HG03280 (cell line): ENCODE data around the gene SFMBT1.
"Not testable (repeated sequence)": the region's sequence is repeated elsewhere in the genome, so short reads cannot be mapped to it uniquely, and the experiment has no call there.

Source experiments
- ATAC-seq: cut with Tn5 transposase; IDR thresholded peaks from one replicate; pipeline ENCODE4 v1.9.1; 2021; ENCODE audit warnings: mild to moderate bottlenecking, moderate library complexity; ENCODE audit not compliant: unreplicated experiment

Gene SFMBT1

DNA sequence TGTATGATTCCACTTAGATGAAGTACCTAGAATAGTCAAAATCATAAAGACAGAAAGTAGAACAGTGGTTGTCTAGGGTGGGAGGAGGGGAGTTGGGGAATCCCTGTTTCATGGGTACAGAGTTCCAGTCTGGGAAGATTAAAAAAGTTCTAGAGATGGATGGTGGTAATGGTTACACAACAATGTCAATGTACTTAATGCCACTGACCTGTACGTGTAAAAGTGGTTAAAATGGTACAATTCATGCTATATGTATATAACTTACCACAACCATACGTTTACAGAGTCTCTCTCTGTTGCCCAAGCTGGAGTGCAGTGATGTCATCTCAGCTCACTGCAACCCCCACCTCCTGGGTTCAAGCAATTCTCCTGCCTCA, 6.5 kb downstream of the SFMBT1 start:
- no peak for ATAC-seq

DNA sequence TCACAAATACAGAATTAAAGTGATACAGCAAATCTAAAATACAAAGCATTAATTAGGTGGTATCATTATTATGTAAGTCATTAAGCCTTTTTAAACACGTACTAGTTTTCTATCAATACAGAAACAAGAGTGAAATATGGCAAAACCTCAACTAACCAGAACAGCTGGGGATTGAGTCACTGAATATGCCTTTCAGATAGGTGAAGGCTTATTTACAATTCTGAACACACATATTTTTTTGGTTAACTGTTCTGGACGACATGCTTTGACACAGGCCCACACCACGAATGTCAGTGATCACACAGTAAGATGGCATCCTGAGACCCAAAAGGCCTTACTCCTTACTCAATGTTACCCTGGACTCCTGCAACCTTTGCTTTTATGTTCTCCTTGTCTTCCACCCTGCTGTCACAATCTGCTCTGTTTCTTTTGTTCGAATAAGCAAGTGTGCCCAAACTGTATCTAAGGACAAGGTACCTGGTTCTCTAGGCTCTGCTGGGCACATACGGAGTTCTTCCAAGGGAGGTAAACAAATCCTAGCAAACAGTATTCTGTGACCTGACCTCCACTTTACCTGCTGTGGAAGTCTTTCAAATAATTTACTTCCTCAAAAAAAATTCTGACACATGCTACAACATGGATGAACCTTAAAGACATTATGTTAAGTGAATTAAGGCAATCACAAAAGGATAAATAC, 7.0 kb downstream of the SFMBT1 start:
- no peak for ATAC-seq

GRCh38 chr3:53035825-53036619, 9.9 kb downstream of the SFMBT1 start:
- no peak for ATAC-seq

- ATAC-seq: not testable (repeated sequence)
Measured at GRCh38 chr3:53035018-53035417, 10.9 kb downstream of the SFMBT1 start.

GRCh38 chr3:53034411-53034810, 11.5 kb downstream of the SFMBT1 start:
- not testable (repeated sequence) for ATAC-seq

GRCh38 chr3:53032609-53033008, 13.3 kb downstream of the SFMBT1 start:
- ATAC-seq: no peak

- ATAC-seq: no peak
Measured at GRCh38 chr3:53030619-53031449, 15.0 kb downstream of the SFMBT1 start.

- no peak for ATAC-seq
Measured at GRCh38 chr3:53028641-53029040, 17.2 kb downstream of the SFMBT1 start.

DNA sequence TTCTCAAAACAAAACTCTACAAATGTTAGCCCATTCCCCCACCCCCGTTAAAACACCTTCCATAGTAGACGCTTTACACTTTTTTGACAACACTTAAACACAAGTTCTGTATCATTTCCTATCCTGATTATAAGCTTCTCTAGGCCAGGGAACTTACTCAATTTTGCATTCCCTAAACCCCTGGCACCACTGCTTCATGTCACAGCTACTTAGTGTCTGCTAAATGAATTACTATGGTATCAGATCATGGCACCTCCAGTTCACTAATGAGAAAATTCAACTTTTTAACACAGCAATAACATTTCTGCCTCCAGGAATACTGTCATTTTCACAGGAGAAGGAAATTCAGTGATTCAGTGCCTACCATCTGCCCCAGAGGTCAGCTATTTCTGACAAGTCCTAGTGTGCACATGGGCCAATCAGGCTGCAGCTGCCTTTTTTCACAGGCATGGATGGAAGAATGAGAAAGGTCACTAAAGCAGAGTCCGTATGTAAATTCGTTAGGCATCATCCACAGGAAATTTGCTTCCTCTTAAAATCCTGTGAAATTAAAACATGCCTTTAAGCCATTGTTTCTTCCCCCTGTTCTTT, 18.5 kb downstream of the SFMBT1 start:
- ATAC-seq: no peak

- ATAC-seq: no peak
Measured at GRCh38 chr3:53026382-53027162, 19.3 kb downstream of the SFMBT1 start.

GRCh38 chr3:53024315-53024714, 21.6 kb downstream of the SFMBT1 start:
- no peak for ATAC-seq

- ATAC-seq: no peak
Measured at GRCh38 chr3:53023072-53023823, 22.6 kb downstream of the SFMBT1 start.

DNA sequence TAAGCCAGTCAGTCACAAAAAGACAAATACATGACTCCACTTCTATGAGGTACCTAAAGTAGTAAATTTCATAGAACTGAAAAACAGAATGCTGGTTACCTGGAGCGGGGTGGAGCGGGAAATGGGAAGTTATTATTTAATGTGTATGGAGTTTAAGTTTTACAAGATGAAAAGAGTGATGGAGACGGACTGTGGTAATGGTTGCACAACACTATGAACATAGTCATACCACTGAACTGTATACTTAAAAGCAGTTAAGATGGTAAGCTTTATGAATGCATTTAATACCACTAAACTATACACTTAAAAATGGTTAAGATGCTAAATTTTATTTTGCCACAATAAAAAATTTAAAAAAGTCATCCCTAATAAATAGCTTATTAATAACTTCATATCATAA, 23.2 kb downstream of the SFMBT1 start:
- ATAC-seq: no peak

DNA sequence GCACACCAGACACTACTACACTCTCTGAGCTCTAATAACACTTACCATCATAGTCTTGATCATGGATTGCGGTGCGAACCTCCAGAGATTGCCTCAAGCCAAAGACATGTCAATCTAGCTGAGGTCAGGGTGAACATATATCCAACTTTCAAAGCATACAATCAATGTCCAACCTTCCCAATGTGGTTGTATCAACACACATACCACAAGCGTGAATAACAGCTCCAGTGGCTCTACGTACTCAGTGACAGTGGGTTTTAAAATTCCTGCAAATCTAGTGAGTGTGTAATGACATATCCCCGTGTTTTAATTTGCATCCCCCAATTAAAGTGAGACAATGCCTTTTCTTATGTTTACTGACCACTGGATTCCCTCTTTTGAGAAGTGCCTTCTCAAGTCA, 29.6 kb downstream of the SFMBT1 start:
- ATAC-seq: no peak

- no peak for ATAC-seq
Measured at GRCh38 chr3:53011324-53011723, 34.5 kb downstream of the SFMBT1 start.

DNA sequence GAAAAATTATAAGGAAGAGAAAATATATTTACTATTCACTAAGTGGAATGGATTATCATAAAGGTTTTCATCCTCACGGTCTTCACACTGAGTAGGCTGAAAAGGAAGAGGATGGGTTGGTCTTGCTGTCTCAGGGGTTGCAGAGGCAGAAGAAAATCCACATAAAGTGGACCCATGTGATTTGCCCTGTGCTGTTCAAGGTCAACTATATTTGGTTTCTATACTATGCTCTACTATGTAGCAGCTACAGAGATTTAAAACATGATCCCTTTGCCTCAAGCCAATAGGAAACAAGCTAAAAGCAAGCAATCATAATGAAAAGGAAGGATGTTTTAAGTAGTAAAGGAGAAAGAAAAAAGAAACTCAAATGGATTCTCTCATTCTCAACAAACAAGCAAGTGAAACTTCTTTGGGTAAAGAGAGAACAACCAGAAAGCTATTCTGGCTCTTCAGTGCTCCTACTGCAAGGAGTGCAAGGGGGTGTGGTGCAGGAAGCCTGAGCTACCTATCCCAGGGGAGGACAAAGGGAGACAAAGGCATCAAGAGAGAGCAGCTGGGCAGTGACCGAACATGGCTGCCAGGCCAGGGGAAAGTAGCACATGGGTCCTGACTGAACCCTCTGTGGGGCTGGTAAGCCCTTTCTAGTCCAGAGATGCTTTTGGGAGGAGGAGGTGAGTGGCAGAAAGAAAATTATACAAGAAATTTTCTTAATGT, 35.9 kb downstream of the SFMBT1 start:
- no peak for ATAC-seq

GRCh38 chr3:53008932-53009331, 36.9 kb downstream of the SFMBT1 start:
- no peak for ATAC-seq

GRCh38 chr3:53005854-53006513, 39.9 kb downstream of the SFMBT1 start:
- ATAC-seq: no peak

DNA sequence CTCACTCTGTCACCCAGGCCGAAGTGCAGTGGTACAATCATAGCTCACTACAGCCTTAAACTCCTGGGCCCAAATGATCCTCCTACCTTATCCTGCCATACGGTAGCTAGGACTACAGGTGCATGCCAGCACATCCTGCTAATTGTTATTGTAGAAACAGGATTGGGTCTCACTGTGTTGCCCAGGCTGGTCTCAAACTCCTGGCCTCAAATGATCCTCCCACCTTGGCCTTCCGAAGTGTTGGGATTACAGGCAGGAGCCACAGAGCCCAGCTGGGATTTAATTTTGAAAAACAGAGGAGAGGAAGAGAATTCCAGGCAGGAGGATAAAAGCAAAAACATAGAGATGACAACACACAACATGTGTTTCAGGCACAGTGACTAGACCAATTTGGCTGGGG, 40.5 kb downstream of the SFMBT1 start:
- no peak for ATAC-seq
